Esophagus squamous epithelium (tissue), 4 donors: Measurements from ENCODE around the gene UMAD1.

ENCODE experiments used
- CTCF ChIP-seq, 6 experiments: fragments of 450-650 bp in 4 of 6; fragments of 200-600 bp in 2 of 6; sonication (generic) in 2 of 6; IDR thresholded peaks; one replicate each; pipeline ENCODE4 v1.5.1; 2016 to 2019; ENCODE audit warnings: antibody characterized with exemption in 6 of 6, mild to moderate bottlenecking in 4 of 6, moderate library complexity in 4 of 6
- POLR2A ChIP-seq, 4 donors: fragments of 450-650 bp; IDR thresholded peaks; one replicate each; pipeline ENCODE4 v1.6.1; 2017; ENCODE audit warnings: antibody characterized with exemption in 4 of 4, mild to moderate bottlenecking in 4 of 4, moderate library complexity in 3 of 4

- TF ChIP-seq POLR2A (IDR thresholded peaks at IDR 0.05): no peak
- TF ChIP-seq CTCF (IDR thresholded peaks at IDR 0.05): no peak
Observed at GRCh38 chr7:7628476-7628875, 12.1 kb upstream of the UMAD1 start.
